BLaER1 treated with 17β-estradiol and CSF1 and Interleukin-3, amounts not matched to agents 10 nM and 100 nM (cell line): ENCODE measurements around the gene AKT2.

Experiments used
- H3K27ac ChIP-seq, 11 experiments: shearing (Covaris generic); formaldehyde crosslinking; 2 replicates each; pipeline ENCODE4 v1.8.1; 2022
- H3K27me3 ChIP-seq, 11 experiments: shearing (Covaris generic); formaldehyde crosslinking; 2 replicates each; pipeline ENCODE4 v1.8.1; 2022
- H3K36me3 ChIP-seq, 11 experiments: shearing (Covaris generic); formaldehyde crosslinking; 2 replicates each; pipeline ENCODE4 v1.8.1; 2022
- H3K4me1 ChIP-seq, 10 experiments: shearing (Covaris generic); formaldehyde crosslinking; 2 replicates each; pipeline ENCODE4 v1.8.1; 2022
- H3K4me2 ChIP-seq, 11 experiments: shearing (Covaris generic); formaldehyde crosslinking; 2 replicates each; pipeline ENCODE4 v1.8.1; 2022
- H3K4me3 ChIP-seq, 10 experiments: shearing (Covaris generic); formaldehyde crosslinking; 2 replicates each; pipeline ENCODE4 v1.8.1; 2022
- H3K9ac ChIP-seq, 11 experiments: shearing (Covaris generic); formaldehyde crosslinking; 2 replicates each; pipeline ENCODE4 v1.8.1; 2022
- H3K9me3 ChIP-seq, 11 experiments: shearing (Covaris generic); formaldehyde crosslinking; replicated peaks in 1 of 11; 2 replicates each; pipeline ENCODE4 v1.8.1; 2022
- H4K20me1 ChIP-seq, 11 experiments: shearing (Covaris generic); formaldehyde crosslinking; 2 replicates each; pipeline ENCODE4 v1.8.1; 2022
- Cebpa-rat ChIP-seq, 11 experiments: shearing (Covaris generic); IDR thresholded peaks; 2 replicates each; pipeline ENCODE4 v1.8.1; 2022

Gene AKT2

GRCh38 chr19:40229484-40229883 lies 55.7 kb downstream of the AKT2 start:
- TF ChIP-seq Cebpa-rat (IDR thresholded peaks at IDR 0.05), result no peak
- Histone ChIP-seq H4K20me1 (peaks cover 6 to 60% (median 21%) of the 10 kb centered on the region in 11 experiments; a peak in 16 of 22 replicates), H3K27ac (no peak overlapping the region), H3K4me2 (peak overlapping the region in 8 of 11 experiments; percentile 27 to 77 (median 64); a peak in 11 of 22 replicates), H3K27me3 (peaks cover 32 to 46% (median 41%) of the 10 kb centered on the region in 11 experiments), H3K36me3 (peaks cover 13 to 17% (median 16%) of the 10 kb centered on the region in 11 experiments), H3K9me3 (no peaks in the 10 kb centered on the region), H3K4me1 (peaks cover 15 to 42% (median 36%) of the 10 kb centered on the region in 10 experiments), H3K9ac (no peak overlapping the region), H3K4me3 (no peak overlapping the region)

GRCh38 chr19:40228863-40229262 lies 56.3 kb downstream of the AKT2 start:
- Histone ChIP-seq H3K4me3 (no peak overlapping the region), H3K27ac (no peak overlapping the region), H3K27me3 (peaks cover 32 to 48% (median 42%) of the 10 kb centered on the region in 11 experiments), H3K4me1 (peaks cover 15 to 42% (median 36%) of the 10 kb centered on the region in 10 experiments), H3K9me3 (no peaks in the 10 kb centered on the region), H3K9ac (no peak overlapping the region), H3K36me3 (peaks cover 9 to 11% (median 10%) of the 10 kb centered on the region in 11 experiments; a peak in 21 of 22 replicates), H3K4me2 (no peak overlapping the region), H4K20me1 (peaks cover 5 to 54% (median 20%) of the 10 kb centered on the region in 11 experiments; a peak in 16 of 22 replicates)
- no peak for TF ChIP-seq Cebpa-rat (IDR thresholded peaks at IDR 0.05)

- Histone ChIP-seq H3K36me3 (peaks cover 4 to 6% (median 5%) of the 10 kb centered on the region in 11 experiments; a peak in 20 of 22 replicates), H3K4me2 (no peak overlapping the region), H3K9ac (no peak overlapping the region), H3K27ac (no peak overlapping the region), H3K4me3 (no peak overlapping the region), H3K4me1 (peaks cover 15 to 42% (median 36%) of the 10 kb centered on the region in 10 experiments), H3K27me3 (peaks cover 32 to 48% (median 42%) of the 10 kb centered on the region in 11 experiments), H3K9me3 (peaks cover 0 to 4% (median 2%) of the 10 kb centered on the region in 11 experiments; a peak in 17 of 22 replicates), H4K20me1 (peaks cover 5 to 48% (median 20%) of the 10 kb centered on the region in 11 experiments; a peak in 16 of 22 replicates)
- TF ChIP-seq Cebpa-rat (IDR thresholded peaks at IDR 0.05), result no peak
Measured at GRCh38 chr19:40228346-40228745, 56.8 kb downstream of the AKT2 start.

GRCh38 chr19:40225440-40226305 lies 59.5 kb downstream of the AKT2 start:
- Histone ChIP-seq H3K27ac (no peak overlapping the region), H3K9me3 (peaks cover 8 to 18% (median 16%) of the 10 kb centered on the region in 11 experiments), H3K27me3 (peaks cover 32 to 54% (median 45%) of the 10 kb centered on the region in 11 experiments), H4K20me1 (peaks cover 0 to 22% (median 8%) of the 10 kb centered on the region in 11 experiments; a peak in 14 of 22 replicates), H3K4me1 (peaks cover 15 to 30% (median 25%) of the 10 kb centered on the region in 10 experiments), H3K9ac (no peak overlapping the region), H3K36me3 (no peaks in the 10 kb centered on the region), H3K4me2 (peak overlapping the region in 2 of 11 experiments; percentile 24 to 45; a peak in 1 of 22 replicates), H3K4me3 (no peak overlapping the region)
- TF ChIP-seq Cebpa-rat (IDR thresholded peaks at IDR 0.05), result no peak

- H3K4me2 ChIP-seq, result no peak overlapping the region
- no peak overlapping the region for H3K9ac ChIP-seq
- H3K27ac ChIP-seq, result no peak overlapping the region
- no peak for TF ChIP-seq Cebpa-rat (IDR thresholded peaks at IDR 0.05)
- H4K20me1 ChIP-seq, result peaks cover 0 to 10% (median 3%) of the 10 kb centered on the region in 11 experiments; a peak in 9 of 22 replicates
- H3K36me3 ChIP-seq, result no peaks in the 10 kb centered on the region
- H3K9me3 ChIP-seq, result peaks cover 8 to 18% (median 16%) of the 10 kb centered on the region in 11 experiments
- H3K4me1 ChIP-seq, result peaks cover 7 to 29% (median 15%) of the 10 kb centered on the region in 10 experiments; a peak in 17 of 20 replicates
- H3K4me3 ChIP-seq, result no peak overlapping the region
- peaks cover 32 to 64% (median 51%) of the 10 kb centered on the region in 11 experiments for H3K27me3 ChIP-seq
Measured at GRCh38 chr19:40224342-40225150, 60.6 kb downstream of the AKT2 start.

- Histone ChIP-seq H3K27ac (no peak overlapping the region), H3K4me1 (peaks cover 1 to 29% (median 13%) of the 10 kb centered on the region in 10 experiments; a peak in 13 of 20 replicates), H3K4me2 (no peak overlapping the region), H4K20me1 (peaks cover 0 to 7% (median 0%) of the 10 kb centered on the region in 11 experiments; a peak in 6 of 22 replicates), H3K36me3 (no peaks in the 10 kb centered on the region), H3K9me3 (peaks cover 8 to 18% (median 16%) of the 10 kb centered on the region in 11 experiments), H3K4me3 (no peak overlapping the region), H3K27me3 (peaks cover 42 to 69% (median 61%) of the 10 kb centered on the region in 11 experiments), H3K9ac (no peak overlapping the region)
- no peak for TF ChIP-seq Cebpa-rat (IDR thresholded peaks at IDR 0.05)
Measured at GRCh38 chr19:40223135-40223822, 61.9 kb downstream of the AKT2 start.

- Histone ChIP-seq H3K27me3 (peaks cover 43 to 69% (median 62%) of the 10 kb centered on the region in 11 experiments), H3K36me3 (no peaks in the 10 kb centered on the region), H3K4me1 (peaks cover 0 to 25% (median 13%) of the 10 kb centered on the region in 10 experiments; a peak in 13 of 20 replicates), H4K20me1 (peaks cover 0 to 7% (median 0%) of the 10 kb centered on the region in 11 experiments; a peak in 5 of 22 replicates), H3K27ac (no peak overlapping the region), H3K9me3 (peaks cover 8 to 21% (median 17%) of the 10 kb centered on the region in 11 experiments), H3K4me3 (no peak overlapping the region), H3K9ac (no peak overlapping the region), H3K4me2 (no peak overlapping the region)
- no peak for TF ChIP-seq Cebpa-rat (IDR thresholded peaks at IDR 0.05)
Measured at GRCh38 chr19:40221858-40222619, 63.1 kb downstream of the AKT2 start.
